ENCODE measurements around the gene TRNT1. TPM values are rescaled to one million over a fixed set of nuclear protein-coding genes. Genes with fewer than 3 reads are reported as not detected.

TRNT1 gene
- total RNA-seq, 6 experiments from 2014 or later, result 13.2 to 22.5 (median 18.0) TPM

DNA sequence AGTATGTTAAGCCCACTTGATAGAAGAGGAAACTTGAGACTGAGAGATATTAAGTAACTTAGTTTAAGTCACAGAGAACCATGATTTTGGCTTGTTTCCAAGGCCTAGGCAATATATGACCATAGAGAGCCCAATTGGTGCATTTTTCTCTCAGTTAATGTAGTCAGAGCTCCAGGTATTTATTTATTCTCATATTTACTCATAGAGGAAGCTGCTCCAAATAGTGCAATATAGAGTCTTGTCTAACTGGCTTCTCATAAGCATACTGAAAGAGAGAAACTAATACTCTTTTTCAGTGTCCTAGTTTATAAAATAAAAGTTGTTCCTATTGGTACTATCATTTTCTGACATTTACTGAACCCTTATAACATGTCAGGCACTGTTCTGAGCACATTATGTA, 15.2 kb downstream of the TRNT1 start:
- no peaks in the 10 kb centered on the region for H3K9me3 Mint-ChIP-seq
- no peaks in the 10 kb centered on the region for H3K27me3 Mint-ChIP-seq (ENCODE audit: insufficient read depth)
- no peak for DNase-seq
- TF ChIP-seq, protein P1, sequence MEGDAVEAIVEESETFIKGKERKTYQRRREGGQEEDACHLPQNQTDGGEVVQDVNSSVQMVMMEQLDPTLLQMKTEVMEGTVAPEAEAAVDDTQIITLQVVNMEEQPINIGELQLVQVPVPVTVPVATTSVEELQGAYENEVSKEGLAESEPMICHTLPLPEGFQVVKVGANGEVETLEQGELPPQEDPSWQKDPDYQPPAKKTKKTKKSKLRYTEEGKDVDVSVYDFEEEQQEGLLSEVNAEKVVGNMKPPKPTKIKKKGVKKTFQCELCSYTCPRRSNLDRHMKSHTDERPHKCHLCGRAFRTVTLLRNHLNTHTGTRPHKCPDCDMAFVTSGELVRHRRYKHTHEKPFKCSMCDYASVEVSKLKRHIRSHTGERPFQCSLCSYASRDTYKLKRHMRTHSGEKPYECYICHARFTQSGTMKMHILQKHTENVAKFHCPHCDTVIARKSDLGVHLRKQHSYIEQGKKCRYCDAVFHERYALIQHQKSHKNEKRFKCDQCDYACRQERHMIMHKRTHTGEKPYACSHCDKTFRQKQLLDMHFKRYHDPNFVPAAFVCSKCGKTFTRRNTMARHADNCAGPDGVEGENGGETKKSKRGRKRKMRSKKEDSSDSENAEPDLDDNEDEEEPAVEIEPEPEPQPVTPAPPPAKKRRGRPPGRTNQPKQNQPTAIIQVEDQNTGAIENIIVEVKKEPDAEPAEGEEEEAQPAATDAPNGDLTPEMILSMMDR (IDR thresholded peaks at IDR 0.05), result no peak
- no peak overlapping the region for H3K27ac Mint-ChIP-seq
- no peak overlapping the region for H3K4me3 Mint-ChIP-seq
- H3K4me1 Mint-ChIP-seq (ENCODE audit: low read depth), result peaks cover 12% of the 10 kb centered on the region
- H3K36me3 Mint-ChIP-seq (ENCODE audit: low read depth), result peaks cover 47% of the 10 kb centered on the region

DNA sequence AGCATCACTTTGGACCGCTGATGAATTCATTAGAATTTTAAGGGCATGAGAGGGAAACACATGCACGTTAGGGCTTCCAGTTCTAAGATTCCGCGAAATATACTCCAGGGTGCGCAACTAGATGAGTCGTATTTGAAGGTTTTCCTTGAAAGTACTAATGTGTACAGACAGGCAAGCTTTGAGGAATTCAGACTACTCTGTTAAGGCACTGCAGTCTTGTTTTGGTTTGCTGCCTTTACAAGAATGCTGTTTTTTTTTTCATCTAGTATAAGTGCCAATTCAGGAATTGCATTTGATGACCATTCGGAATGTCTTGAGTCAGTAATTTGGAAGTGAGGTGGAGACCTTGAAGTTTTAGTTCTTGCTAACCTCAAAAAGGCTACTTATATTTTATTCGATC, 19.1 kb downstream of the TRNT1 start:
- Mint-ChIP-seq H3K27me3 (ENCODE audit: insufficient read depth) (no peaks in the 10 kb centered on the region), H3K27ac (no peak overlapping the region), H3K36me3 (ENCODE audit: low read depth) (peaks cover 52% of the 10 kb centered on the region), H3K9me3 (no peaks in the 10 kb centered on the region), H3K4me1 (ENCODE audit: low read depth) (peaks cover 14% of the 10 kb centered on the region), H3K4me3 (no peak overlapping the region)
- no peak for DNase-seq
- TF ChIP-seq, protein P1 (IDR thresholded peaks at IDR 0.05), result no peak

DNA sequence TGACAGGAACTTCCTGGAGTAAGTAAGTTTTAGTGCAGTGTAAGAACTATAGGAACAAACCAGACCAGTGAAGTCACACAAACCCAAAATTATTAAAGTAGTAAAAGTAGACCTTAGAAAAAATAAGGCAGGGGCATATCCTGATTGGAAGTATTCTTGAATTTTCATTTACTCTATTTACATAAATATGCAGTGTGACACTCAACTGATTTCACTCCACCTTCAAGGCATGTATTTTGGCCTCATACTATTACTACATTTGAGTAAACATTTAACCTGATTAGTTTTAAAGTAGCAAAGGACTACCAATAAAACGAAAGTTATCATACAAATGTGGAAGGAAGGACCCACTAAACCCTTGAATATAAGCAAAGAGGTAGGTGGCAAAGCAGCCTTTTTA, 22.8 kb downstream of the TRNT1 start:
- peaks cover 14% of the 10 kb centered on the region for H3K4me1 Mint-ChIP-seq (ENCODE audit: low read depth)
- no peaks in the 10 kb centered on the region for H3K9me3 Mint-ChIP-seq
- no peaks in the 10 kb centered on the region for H3K27me3 Mint-ChIP-seq (ENCODE audit: insufficient read depth)
- TF ChIP-seq, protein P1 (IDR thresholded peaks at IDR 0.05), result no peak
- H3K36me3 Mint-ChIP-seq (ENCODE audit: low read depth), result peaks cover 43% of the 10 kb centered on the region
- no peak overlapping the region for H3K4me3 Mint-ChIP-seq
- H3K27ac Mint-ChIP-seq, result no peak overlapping the region
- DNase-seq, result no peak

DNA sequence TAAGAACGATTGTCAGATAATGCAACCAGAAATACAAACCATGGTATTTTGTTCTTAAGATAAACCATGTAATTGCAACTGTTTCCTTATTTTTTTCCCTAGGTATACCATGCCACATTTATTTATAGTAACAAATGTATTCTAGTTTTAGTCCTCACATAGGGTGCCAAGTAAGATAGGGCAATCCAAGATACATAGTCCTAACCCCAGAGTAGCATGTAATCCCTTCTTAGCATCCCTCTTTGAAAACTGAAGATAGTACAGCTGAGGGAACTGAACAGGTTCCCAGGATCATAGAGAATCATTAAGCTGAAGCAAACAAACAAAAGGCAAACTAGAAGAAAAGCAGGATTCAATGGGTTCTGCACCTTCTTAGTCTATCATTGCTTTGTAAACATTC, 24.8 kb downstream of the TRNT1 start:
- peaks cover 3% of the 10 kb centered on the region; the same call in 1 of the 2 replicates for H3K27me3 Mint-ChIP-seq (ENCODE audit: insufficient read depth)
- H3K4me1 Mint-ChIP-seq (ENCODE audit: low read depth), result peaks cover 6% of the 10 kb centered on the region; the same call in 1 of the 2 replicates
- no peak overlapping the region for H3K27ac Mint-ChIP-seq
- H3K4me3 Mint-ChIP-seq, result no peak overlapping the region
- no peaks in the 10 kb centered on the region for H3K9me3 Mint-ChIP-seq
- TF ChIP-seq, protein P1 (IDR thresholded peaks at IDR 0.05), result no peak
- DNase-seq, result no peak
- peaks cover 32% of the 10 kb centered on the region for H3K36me3 Mint-ChIP-seq (ENCODE audit: low read depth)

DNA sequence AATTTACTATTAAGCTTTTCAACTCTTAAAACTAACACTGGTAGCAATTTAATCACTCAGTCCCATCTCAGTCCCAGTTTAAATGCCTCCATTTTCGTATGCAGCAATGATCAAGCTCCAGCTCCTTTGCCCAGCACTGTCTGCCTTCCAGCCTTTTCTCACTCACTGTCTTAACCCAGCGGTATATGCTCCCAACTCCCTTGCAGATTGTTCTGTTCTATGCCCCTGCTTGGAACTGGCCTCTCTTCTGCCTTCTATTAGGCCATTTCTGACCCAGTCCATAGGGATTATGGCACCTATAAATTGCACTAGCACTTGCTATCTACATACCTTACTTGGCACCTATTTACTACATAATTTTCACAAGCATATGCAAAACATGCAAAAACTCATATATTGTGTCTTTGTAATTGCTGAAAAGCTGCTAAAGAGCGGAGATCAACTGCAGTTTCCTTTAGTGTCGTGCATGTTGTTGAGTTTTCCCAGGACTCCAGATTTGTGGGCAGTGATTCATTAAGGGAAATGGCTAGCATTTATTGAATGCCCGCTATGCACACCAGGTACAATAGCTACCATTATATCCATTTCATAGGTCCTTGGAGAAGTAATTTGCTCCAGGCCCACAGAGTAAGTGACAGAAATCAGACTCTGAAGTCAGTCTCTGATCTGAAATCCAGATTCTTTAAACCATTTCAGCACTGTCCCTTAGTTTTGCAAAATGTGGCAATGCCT, 28.3 kb downstream of the TRNT1 start:
- Mint-ChIP-seq H3K36me3 (ENCODE audit: low read depth) (peaks cover 35% of the 10 kb centered on the region), H3K27ac (no peak overlapping the region), H3K9me3 (no peaks in the 10 kb centered on the region), H3K27me3 (ENCODE audit: insufficient read depth) (peaks cover 3% of the 10 kb centered on the region; the same call in 1 of the 2 replicates), H3K4me3 (no peak overlapping the region), H3K4me1 (ENCODE audit: low read depth) (no peaks in the 10 kb centered on the region)
- no peak for DNase-seq
- TF ChIP-seq, protein P1 (IDR thresholded peaks at IDR 0.05), result no peak
